Stomach (tissue), 9 donors: Measurements from ENCODE around the gene NDUFAF2. TPM values are rescaled to one million over a fixed set of nuclear protein-coding genes. Genes with fewer than 3 reads are reported as not detected.

ENCODE experiments used
- DNase-seq, 2 donors: peaks; one replicate each; pipeline versions ENCODE4 v3.0.0 to v3.0.0-alpha.2; 2013 to 2019
- H3K27ac ChIP-seq, 5 donors: fragments of 200-600 bp in 4 of 5; sonication (generic) in 4 of 5; one replicate each; pipeline ENCODE4 v1.5.1; 2013 to 2019; ENCODE audit warnings: mild to moderate bottlenecking in 1 of 5, moderate library complexity in 1 of 5
- H3K27me3 ChIP-seq, 3 donors: fragments of 200-600 bp; sonication (generic); one replicate each; pipeline ENCODE4 v1.5.1; 2017 to 2019; ENCODE audit warnings: mixed run types in 1 of 3
- H3K36me3 ChIP-seq, 4 donors: fragments of 200-600 bp; sonication (generic); 1 replicate in 3 of 4; 2 replicates in 1 of 4; pipeline ENCODE4 v1.5.1; 2016 to 2019
- H3K4me1 ChIP-seq, 4 donors: fragments of 200-600 bp; sonication (generic); one replicate each; pipeline ENCODE4 v1.5.1; 2016 to 2019
- H3K4me3 ChIP-seq, 4 donors: fragments of 200-600 bp; sonication (generic) in 3 of 4; one replicate each; pipeline ENCODE4 v1.5.1; 2016 to 2019; ENCODE audit warnings: mild to moderate bottlenecking in 1 of 4
- H3K9me3 ChIP-seq, 4 donors: fragments of 200-600 bp; sonication (generic); one replicate each; pipeline ENCODE4 v1.5.1; 2016 to 2019
- EP300 ChIP-seq: sonication (generic); formaldehyde crosslinking; IDR thresholded peaks from one replicate; pipeline ENCODE4 v1.6.1; 2017; ENCODE audit warnings: antibody characterized with exemption
- POLR2A ChIP-seq, 4 donors: fragments of 450-650 bp; IDR thresholded peaks; one replicate each; pipeline ENCODE4 v1.6.1; 2016; ENCODE audit warnings: antibody characterized with exemption in 4 of 4, control low read depth in 2 of 4, mild to moderate bottlenecking in 1 of 4, moderate library complexity in 1 of 4
- POLR2AphosphoS5 ChIP-seq, 3 donors: sonication (generic); formaldehyde crosslinking; IDR thresholded peaks; one replicate each; pipeline ENCODE4 v1.6.1; 2016; ENCODE audit warnings: antibody characterized with exemption in 3 of 3
- WGBS, 5 donors: extraction: QIAGEN DNeasy Blood & Tissue Kit in 3 of 5; methylation state at CpG; one replicate each; pipeline versions ENCODE4 v1.1.5 to v1.1.7; 2013 to 2018; 5-methylcytosine and 5-hydroxymethylcytosine counted together
- intact Hi-C: fragments of 100-400 bp; cut with DNase I; formaldehyde crosslinking; loops from one replicate; pipeline ENCODE4 v1.15.1; 2023; ENCODE audit warnings: low total_unique reads
- polyA plus RNA-seq, 3 donors: library from polyadenylated mRNA; stranded (reverse); fragments of 200-250 nt; gene quantifications; one replicate each; pipeline ENCODE4 v1.2.3, GENCODE V29; 2013
- total RNA-seq, 5 donors: library from RNA; depleted of rRNA; stranded (reverse); fragments of >200 nt; gene quantifications; one replicate each; pipeline versions ENCODE4 v1.1.0 to v1.2.3, GENCODE V29; 2014 to 2016
- TF ChIP-seq, protein P1 (sequence below), 7 experiments: fragments of 450-650 bp in 4 of 7; fragments of 200-600 bp in 3 of 7; sonication (generic) in 3 of 7; IDR thresholded peaks; one replicate each; pipeline ENCODE4 v1.5.1; 2016 to 2019; ENCODE audit warnings: antibody characterized with exemption in 7 of 7, control low read depth in 2 of 7, mild to moderate bottlenecking in 1 of 7
- donor health status: healthy with polysubstance abuse.
- donor health status: Bipolar disorder and iron deficiency.
- donor health status: healthy.

NDUFAF2 gene
- total and polyA plus RNA-seq, 8 donors = 3.5 to 61.9 (median 29.3) TPM

GRCh38 chr5:60916646-60917045, 28.4 kb upstream of the NDUFAF2 start:
- Histone ChIP-seq H3K27ac (no peak overlapping the region), H3K4me1 (no peaks in the 10 kb centered on the region), H3K9me3 (no peaks in the 10 kb centered on the region), H3K4me3 (no peak overlapping the region), H3K27me3 (no peaks in the 10 kb centered on the region), H3K36me3 (peaks cover 0 to 43% (median 33%) of the 10 kb centered on the region in 4 donors)
- TF ChIP-seq, protein P1, sequence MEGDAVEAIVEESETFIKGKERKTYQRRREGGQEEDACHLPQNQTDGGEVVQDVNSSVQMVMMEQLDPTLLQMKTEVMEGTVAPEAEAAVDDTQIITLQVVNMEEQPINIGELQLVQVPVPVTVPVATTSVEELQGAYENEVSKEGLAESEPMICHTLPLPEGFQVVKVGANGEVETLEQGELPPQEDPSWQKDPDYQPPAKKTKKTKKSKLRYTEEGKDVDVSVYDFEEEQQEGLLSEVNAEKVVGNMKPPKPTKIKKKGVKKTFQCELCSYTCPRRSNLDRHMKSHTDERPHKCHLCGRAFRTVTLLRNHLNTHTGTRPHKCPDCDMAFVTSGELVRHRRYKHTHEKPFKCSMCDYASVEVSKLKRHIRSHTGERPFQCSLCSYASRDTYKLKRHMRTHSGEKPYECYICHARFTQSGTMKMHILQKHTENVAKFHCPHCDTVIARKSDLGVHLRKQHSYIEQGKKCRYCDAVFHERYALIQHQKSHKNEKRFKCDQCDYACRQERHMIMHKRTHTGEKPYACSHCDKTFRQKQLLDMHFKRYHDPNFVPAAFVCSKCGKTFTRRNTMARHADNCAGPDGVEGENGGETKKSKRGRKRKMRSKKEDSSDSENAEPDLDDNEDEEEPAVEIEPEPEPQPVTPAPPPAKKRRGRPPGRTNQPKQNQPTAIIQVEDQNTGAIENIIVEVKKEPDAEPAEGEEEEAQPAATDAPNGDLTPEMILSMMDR (IDR thresholded peaks at IDR 0.05) = no peak
- TF ChIP-seq EP300 (no peak), POLR2A (IDR thresholded peaks at IDR 0.05) (no peak), POLR2AphosphoS5 (IDR thresholded peaks at IDR 0.05) (no peak)
- intact Hi-C loops = no loop called here
- no peak for DNase-seq

DNA sequence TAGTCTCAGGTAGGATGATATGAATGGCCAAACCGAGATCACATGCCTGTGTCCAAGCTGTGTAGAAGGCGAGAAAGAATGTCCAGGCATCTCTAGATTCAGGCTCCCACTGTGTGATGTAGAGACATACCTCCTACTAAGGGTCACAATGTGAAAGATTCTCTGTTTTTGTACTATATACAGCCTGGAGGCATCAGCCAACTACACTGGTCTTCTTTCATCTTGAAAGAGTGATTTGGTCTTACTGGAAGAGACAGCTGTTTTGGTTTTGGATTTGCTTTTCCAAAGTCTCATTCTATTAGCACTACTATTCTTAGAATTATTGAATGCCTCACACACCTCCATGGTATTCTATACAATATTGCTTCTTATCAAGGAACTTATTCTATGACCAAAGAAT, 26.5 kb upstream of the NDUFAF2 start:
- H3K27me3 ChIP-seq = no peaks in the 10 kb centered on the region
- intact Hi-C loops = no loop called here
- no peak for DNase-seq
- no peak overlapping the region for H3K4me3 ChIP-seq
- H3K9me3 ChIP-seq = no peaks in the 10 kb centered on the region
- TF ChIP-seq POLR2A (IDR thresholded peaks at IDR 0.05) = no peak
- TF ChIP-seq, protein P1 (IDR thresholded peaks at IDR 0.05) = no peak
- TF ChIP-seq POLR2AphosphoS5 (IDR thresholded peaks at IDR 0.05) = no peak
- TF ChIP-seq EP300 = no peak
- peaks cover 0 to 48% (median 34%) of the 10 kb centered on the region in 4 donors for H3K36me3 ChIP-seq
- WGBS, 5 donors = 97 to 100% (median 99%) methylated on average over 2 of the region's 2 CpGs
- no peak overlapping the region for H3K27ac ChIP-seq
- no peaks in the 10 kb centered on the region for H3K4me1 ChIP-seq

DNA sequence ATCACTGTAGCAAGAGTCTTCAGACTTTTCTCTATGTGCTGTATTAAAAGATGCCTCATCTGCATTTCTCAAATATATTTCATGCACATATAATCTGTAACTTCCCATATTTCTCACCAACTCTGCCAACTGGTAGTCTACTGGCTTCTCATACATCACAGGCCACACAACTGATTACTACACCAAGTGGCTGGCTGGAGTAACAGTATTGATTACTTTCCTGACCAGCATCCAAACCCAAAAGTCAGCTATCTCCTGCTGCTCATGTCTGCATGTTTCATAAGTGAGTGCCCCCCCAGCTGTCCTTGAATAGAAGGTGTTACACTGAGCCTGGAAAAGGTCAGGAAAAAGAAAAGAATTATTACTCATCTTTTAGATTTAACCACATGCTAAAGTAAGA, 17.6 kb upstream of the NDUFAF2 start:
- Histone ChIP-seq H3K27me3 (no peaks in the 10 kb centered on the region), H3K4me3 (no peak overlapping the region), H3K36me3 (peaks cover 0 to 37% (median 27%) of the 10 kb centered on the region in 4 donors), H3K4me1 (no peaks in the 10 kb centered on the region), H3K9me3 (no peaks in the 10 kb centered on the region), H3K27ac (no peak overlapping the region)
- DNase-seq = no peak
- TF ChIP-seq EP300 (no peak), POLR2A (IDR thresholded peaks at IDR 0.05) (no peak), POLR2AphosphoS5 (IDR thresholded peaks at IDR 0.05) (no peak)
- TF ChIP-seq, protein P1 (IDR thresholded peaks at IDR 0.05) = no peak
- intact Hi-C loops = no loop called here

DNA sequence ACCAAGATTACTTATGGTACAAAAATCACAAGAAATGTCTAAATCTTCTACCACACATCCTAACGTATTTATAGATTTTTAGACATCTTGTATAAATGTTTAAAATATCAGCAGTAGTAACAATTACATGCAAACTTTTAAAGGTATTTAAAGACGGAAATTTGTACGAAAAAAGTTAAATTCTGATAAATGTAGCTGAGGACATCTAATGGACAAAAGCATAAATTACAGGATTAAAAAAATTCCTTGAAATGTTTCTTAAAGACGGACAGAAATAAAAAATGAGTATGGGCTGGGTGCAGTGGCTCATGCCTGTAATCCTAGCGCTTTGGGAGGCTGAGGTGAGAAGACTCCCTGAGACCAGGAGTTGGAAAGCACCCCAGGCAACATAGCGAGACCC, 16.0 kb upstream of the NDUFAF2 start:
- H3K4me1 ChIP-seq = no peaks in the 10 kb centered on the region
- H3K4me3 ChIP-seq = no peak overlapping the region
- 70 to 82% (median 71%) methylated on average over 6 of the region's 6 CpGs for WGBS, 5 donors
- DNase-seq = no peak
- intact Hi-C loops = no loop called here
- H3K27ac ChIP-seq = no peak overlapping the region
- TF ChIP-seq EP300 (no peak), POLR2AphosphoS5 (IDR thresholded peaks at IDR 0.05) (no peak), POLR2A (IDR thresholded peaks at IDR 0.05) (no peak)
- TF ChIP-seq, protein P1 (IDR thresholded peaks at IDR 0.05) = no peak
- H3K27me3 ChIP-seq = no peaks in the 10 kb centered on the region
- no peaks in the 10 kb centered on the region for H3K9me3 ChIP-seq
- peaks cover 0 to 37% (median 24%) of the 10 kb centered on the region in 4 donors for H3K36me3 ChIP-seq
